GM12878 (cell line): ENCODE data around the gene GIT1.

Source experiments
- CEBPB ChIP-seq, 2 experiments: fragments of 150-350 bp in 1 of 2; IDR thresholded peaks; 2 replicates each; pipeline ENCODE4 v1.6.1; 2012 to 2014; ENCODE audit warnings: low read depth in 2 of 2, low read length in 2 of 2, borderline replicate concordance in 1 of 2, inconsistent platforms in 1 of 2
- CTCF ChIP-seq, 3 experiments: IDR thresholded peaks in 2 of 3; conservative IDR thresholded peaks in 1 of 3; 2 replicates each; pipeline ENCODE4 v1.5.1; 2011; ENCODE audit warnings: low read depth in 3 of 3, low read length in 3 of 3, mild to moderate bottlenecking in 3 of 3, control low read depth in 2 of 3, moderate library complexity in 2 of 3, inconsistent platforms in 1 of 3, mixed read lengths in 1 of 3; ENCODE audit not compliant: control insufficient read depth in 2 of 3, insufficient read depth in 1 of 3; ENCODE audit errors: extremely low read depth in 1 of 3
- FOS ChIP-seq: IDR thresholded peaks from 3 replicates; pipeline ENCODE4 v1.6.1; 2011; ENCODE audit warnings: borderline replicate concordance; ENCODE audit not compliant: insufficient read length; ENCODE audit errors: extremely low read depth
- NR2C1 ChIP-seq: fragments of 450-650 bp; IDR thresholded peaks from 2 replicates; pipeline ENCODE4 v1.6.1; 2017; ENCODE audit warnings: antibody characterized with exemption, mild to moderate bottlenecking, moderate library complexity
- POLR2A ChIP-seq: IDR thresholded peaks from 2 replicates; pipeline ENCODE4 v1.6.1; 2011; ENCODE audit warnings: low read depth, mild to moderate bottlenecking, low read length
- SMC3 ChIP-seq: IDR thresholded peaks from 2 replicates; pipeline ENCODE4 v1.6.1; 2011; ENCODE audit warnings: low read length, improper control_type of control experiment, borderline replicate concordance

DNA sequence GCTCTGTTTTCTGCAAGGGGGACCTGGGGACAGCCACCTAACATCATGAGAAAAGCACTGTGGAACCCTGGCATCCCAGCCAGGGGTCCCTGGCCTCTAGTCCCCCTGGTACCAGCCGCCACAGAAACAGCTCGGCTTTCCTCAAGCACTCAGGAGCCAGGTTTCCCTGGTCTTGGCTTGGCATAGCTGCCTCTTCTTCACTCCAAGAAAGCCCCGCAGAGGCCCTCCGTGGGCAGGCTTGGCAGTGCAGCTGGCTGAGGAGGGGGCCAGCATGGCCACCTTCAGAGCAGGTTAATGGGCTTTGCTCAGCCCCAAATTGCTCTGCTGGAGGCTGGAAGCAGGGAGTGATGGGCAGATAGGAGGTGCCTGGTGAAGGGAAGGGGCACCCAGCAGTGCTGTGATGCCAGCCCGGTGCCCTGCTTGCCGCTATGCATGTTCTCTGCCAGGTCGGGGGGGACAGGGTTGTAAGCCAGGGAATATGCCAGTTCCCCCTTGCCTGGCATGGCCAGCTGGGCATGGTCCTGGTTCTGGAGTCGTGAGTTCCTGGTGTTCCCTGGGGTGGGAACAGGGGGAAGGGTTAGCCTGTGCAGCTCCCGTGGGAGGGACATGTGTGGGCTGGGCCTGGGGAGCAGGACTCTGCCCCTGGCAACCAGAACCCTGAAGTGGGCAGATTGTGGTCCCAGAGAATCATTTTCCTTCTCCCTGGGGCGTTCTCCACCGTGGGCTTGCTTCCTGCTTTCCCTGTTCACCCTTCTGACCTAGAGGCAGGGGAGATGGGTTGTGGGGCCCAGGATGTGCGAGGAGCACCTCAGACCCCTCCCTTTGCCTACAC lies 6.7 kb upstream of the GIT1 start:
- no peak for TF ChIP-seq CEBPB (IDR thresholded peaks at IDR 0.05; ENCODE audit: borderline replicate concordance in 1 of 2, low read depth in 2 of 2, low read length in 2 of 2)
- no peak for TF ChIP-seq POLR2A
- no peak for TF ChIP-seq CTCF (IDR thresholded peaks at IDR 0.05 in 2 of 3, conservative IDR thresholded peaks at IDR 0.05 in 1 of 3; ENCODE audit: control insufficient read depth in 2 of 3, extremely low read depth in 1 of 3, insufficient read depth in 1 of 3, low read depth in 3 of 3, low read length in 3 of 3)
- TF ChIP-seq NR2C1, result no peak
- TF ChIP-seq FOS, result no peak
- TF ChIP-seq SMC3, result no peak
